ENCODE data around the gene QARS1.

The QARS1 gene

DNA sequence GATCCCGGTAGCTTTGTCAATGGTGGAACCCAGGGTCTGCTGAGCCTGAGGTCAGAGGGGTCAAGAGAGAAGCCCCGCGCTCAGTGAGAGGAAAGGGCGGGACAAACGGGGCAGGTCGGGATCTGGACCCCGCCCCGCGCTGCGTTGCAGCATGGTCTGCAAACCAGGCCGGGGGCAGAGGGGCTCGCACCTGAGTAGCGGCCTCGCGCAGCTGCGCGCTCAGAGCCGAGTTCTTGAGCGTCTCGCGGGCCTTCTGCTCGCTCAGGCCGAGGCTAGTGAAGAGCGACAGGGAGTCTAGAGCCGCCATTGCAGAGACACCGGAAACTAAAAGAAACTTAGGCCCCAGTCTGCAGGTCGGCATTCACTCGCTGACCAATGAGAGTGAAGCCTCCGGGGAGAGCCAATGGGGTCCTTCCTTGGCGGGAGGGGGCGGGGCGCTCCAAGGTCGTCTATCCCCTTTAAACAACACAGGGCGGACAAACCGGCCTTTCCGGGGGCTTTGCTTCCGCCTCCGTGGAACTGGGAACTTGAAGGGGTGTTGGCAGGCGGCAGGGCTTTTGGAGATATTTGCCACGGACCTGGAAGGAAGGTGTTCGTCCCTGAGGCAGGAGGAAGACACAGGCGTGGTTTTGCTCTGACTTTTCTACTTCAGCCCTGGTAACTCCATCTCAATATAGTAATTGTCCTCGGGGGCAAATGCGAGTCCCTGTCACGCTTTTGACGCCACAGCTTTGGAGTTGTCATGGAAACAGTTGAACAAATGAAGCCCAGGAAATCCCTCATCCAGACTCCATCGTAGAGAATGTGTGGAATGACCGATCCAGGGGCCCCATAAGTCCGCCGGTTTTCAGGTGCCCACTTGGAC, at the start of gene QARS1:
TSS of gene QARS1 (minus strand) at position 331 of the 865 bp plus-strand sequence. CDS start at position 307, 24 bp downstream.
- Histone ChIP-seq H3K27me3 (ENCODE audit: insufficient read depth, insufficient read length) (no peaks in the 10 kb centered on the region), H3K36me3 (ENCODE audit: insufficient read depth, insufficient read length, low read length) (peaks cover 80% of the 10 kb centered on the region), H3K4me1 (ENCODE audit: insufficient read depth, insufficient read length) (peaks cover 2% of the 10 kb centered on the region), H3K9me3 (ENCODE audit: insufficient read depth, low read length) (no peaks in the 10 kb centered on the region), H3K4me3 (ENCODE audit: insufficient read length, low read depth) (peak within 1 kb of the TSS; percentile 97), H3K9ac (ENCODE audit: insufficient read length, low read depth) (peak within 1 kb of the TSS; percentile 97)
- peak; percentile 88 for DNase-seq (ENCODE audit: low read depth, low spot score)
- TF ChIP-seq YY1 (IDR thresholded peaks at IDR 0.05; ENCODE audit: insufficient read depth, insufficient read length) (peak; percentile 61), ZNF274 (IDR thresholded peaks at IDR 0.05; ENCODE audit: low read depth, low read length) (no peak), SUZ12 (IDR thresholded peaks at IDR 0.05; ENCODE audit: extremely low read depth, insufficient read depth, insufficient read length) (no peak)

DNA sequence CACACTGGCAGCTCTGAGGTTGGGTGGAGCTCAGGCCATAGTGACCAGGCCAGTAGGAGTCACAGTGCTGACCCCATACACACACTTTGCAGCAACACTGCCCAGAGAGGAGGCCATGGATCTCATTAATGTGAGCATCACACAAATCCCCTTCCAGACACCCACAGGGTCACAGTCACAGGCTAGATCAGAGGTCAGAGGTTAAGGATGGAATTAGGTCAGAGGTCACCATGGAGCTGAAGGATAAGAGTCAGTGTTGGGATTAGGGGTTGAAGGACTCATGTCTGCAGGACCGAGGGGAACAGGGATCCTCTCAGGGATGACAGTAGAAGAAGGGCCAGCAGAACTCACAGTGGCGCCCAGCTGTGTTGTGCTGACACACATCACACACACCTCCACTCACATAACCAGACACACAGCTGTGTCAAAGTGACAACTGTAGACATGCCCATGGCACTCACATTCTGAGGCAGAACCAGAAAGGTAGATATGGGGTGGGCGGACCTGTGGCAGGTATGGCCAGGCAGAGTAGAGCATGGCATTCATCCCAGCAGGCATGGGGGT, 48.9 kb upstream of the QARS1 start:
- no peak for DNase-seq (ENCODE audit: low read depth, low spot score)
- Histone ChIP-seq H3K36me3 (ENCODE audit: insufficient read depth, insufficient read length, low read length) (no peaks in the 10 kb centered on the region), H3K4me3 (ENCODE audit: insufficient read length, low read depth) (no peak overlapping the region), H3K4me1 (ENCODE audit: insufficient read depth, insufficient read length) (peaks cover 2% of the 10 kb centered on the region), H3K9me3 (ENCODE audit: insufficient read depth, low read length) (no peaks in the 10 kb centered on the region), H3K27me3 (ENCODE audit: insufficient read depth, insufficient read length) (peaks cover 5% of the 10 kb centered on the region), H3K9ac (ENCODE audit: insufficient read length, low read depth) (no peak overlapping the region)
- no peak for TF ChIP-seq SUZ12 (IDR thresholded peaks at IDR 0.05; ENCODE audit: extremely low read depth, insufficient read depth, insufficient read length)
- no peak for TF ChIP-seq ZNF274 (IDR thresholded peaks at IDR 0.05; ENCODE audit: low read depth, low read length)
- TF ChIP-seq YY1 (IDR thresholded peaks at IDR 0.05; ENCODE audit: insufficient read depth, insufficient read length): no peak

DNA sequence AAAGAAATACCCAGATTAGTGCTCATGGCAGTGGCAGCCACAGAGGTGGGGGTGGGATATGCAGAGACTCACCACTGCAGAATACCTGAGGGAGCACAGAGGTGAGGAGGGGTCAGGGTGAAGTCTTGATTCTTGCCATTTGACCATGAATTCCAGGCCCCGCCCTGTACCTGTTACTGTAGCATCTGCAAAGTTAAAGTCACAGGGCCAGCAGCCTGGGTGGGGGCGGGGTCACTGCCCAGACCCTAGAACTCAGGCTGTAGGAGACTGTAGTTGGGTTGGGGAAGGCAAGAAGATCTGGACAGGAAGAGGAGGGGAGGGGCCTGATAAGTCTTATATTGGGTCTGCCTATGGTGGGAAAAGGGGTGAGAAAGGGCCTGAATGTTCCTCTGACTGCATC, 47.1 kb upstream of the QARS1 start:
- Histone ChIP-seq H3K9ac (ENCODE audit: insufficient read length, low read depth) (no peak overlapping the region), H3K36me3 (ENCODE audit: insufficient read depth, insufficient read length, low read length) (no peaks in the 10 kb centered on the region), H3K4me1 (ENCODE audit: insufficient read depth, insufficient read length) (peaks cover 2% of the 10 kb centered on the region), H3K27me3 (ENCODE audit: insufficient read depth, insufficient read length) (peaks cover 5% of the 10 kb centered on the region), H3K4me3 (ENCODE audit: insufficient read length, low read depth) (no peak overlapping the region), H3K9me3 (ENCODE audit: insufficient read depth, low read length) (no peaks in the 10 kb centered on the region)
- no peak for DNase-seq (ENCODE audit: low read depth, low spot score)
- TF ChIP-seq SUZ12 (IDR thresholded peaks at IDR 0.05; ENCODE audit: extremely low read depth, insufficient read depth, insufficient read length): no peak
- no peak for TF ChIP-seq YY1 (IDR thresholded peaks at IDR 0.05; ENCODE audit: insufficient read depth, insufficient read length)
- TF ChIP-seq ZNF274 (IDR thresholded peaks at IDR 0.05; ENCODE audit: low read depth, low read length): no peak

DNA sequence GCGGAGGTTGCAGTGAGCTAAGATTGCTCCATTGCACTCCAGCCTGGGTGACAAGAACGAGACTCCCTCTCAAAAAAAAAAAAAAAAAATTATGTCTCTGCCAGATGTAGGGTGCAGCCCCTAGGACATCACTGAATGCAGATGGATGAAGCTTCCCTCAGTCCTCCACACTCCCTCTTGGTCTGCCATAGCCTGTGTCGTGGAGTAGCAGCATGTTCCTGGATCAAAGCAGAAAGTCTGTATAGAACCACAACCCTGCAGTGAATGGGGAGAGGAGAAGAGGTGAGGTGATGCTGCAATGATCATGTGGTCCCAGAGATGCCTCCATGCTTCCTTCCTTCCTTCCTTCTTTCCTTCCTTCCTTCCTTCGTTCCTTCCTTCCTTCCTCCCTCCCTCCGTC, 43.6 kb upstream of the QARS1 start:
- DNase-seq (ENCODE audit: low read depth, low spot score): no peak
- Histone ChIP-seq H3K9ac (ENCODE audit: insufficient read length, low read depth) (no peak overlapping the region), H3K4me1 (ENCODE audit: insufficient read depth, insufficient read length) (peaks cover 2% of the 10 kb centered on the region), H3K27me3 (ENCODE audit: insufficient read depth, insufficient read length) (peaks cover 5% of the 10 kb centered on the region), H3K4me3 (ENCODE audit: insufficient read length, low read depth) (no peak overlapping the region), H3K36me3 (ENCODE audit: insufficient read depth, insufficient read length, low read length) (no peaks in the 10 kb centered on the region), H3K9me3 (ENCODE audit: insufficient read depth, low read length) (peaks cover 5% of the 10 kb centered on the region; the same call in 1 of the 2 replicates)
- TF ChIP-seq SUZ12 (IDR thresholded peaks at IDR 0.05; ENCODE audit: extremely low read depth, insufficient read depth, insufficient read length) (no peak), YY1 (IDR thresholded peaks at IDR 0.05; ENCODE audit: insufficient read depth, insufficient read length) (no peak), ZNF274 (IDR thresholded peaks at IDR 0.05; ENCODE audit: low read depth, low read length) (no peak)

DNA sequence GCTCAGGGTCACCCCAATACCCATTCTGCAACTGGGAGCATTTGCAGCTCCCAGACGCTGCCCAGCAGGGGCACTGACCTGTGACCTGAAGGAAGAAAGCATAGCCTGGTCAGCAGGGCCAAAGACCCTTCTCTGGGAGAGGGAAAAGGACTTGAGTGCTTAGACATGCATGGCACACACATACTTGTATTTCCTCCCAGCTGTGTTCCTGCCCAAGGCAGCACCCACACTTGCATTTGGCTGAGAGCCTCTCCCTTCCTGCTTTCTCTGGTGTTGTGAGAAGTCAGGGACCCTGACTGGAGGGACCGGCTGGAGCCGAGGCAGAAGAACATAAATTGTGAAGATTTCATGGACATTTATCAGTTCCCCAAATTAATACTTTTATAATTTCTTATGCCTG, 35.5 kb upstream of the QARS1 start:
- Histone ChIP-seq H3K9ac (ENCODE audit: insufficient read length, low read depth) (no peak overlapping the region), H3K4me3 (ENCODE audit: insufficient read length, low read depth) (no peak overlapping the region), H3K27me3 (ENCODE audit: insufficient read depth, insufficient read length) (peaks cover 3% of the 10 kb centered on the region), H3K4me1 (ENCODE audit: insufficient read depth, insufficient read length) (no peaks in the 10 kb centered on the region), H3K9me3 (ENCODE audit: insufficient read depth, low read length) (peaks cover 28% of the 10 kb centered on the region; the same call in 1 of the 2 replicates), H3K36me3 (ENCODE audit: insufficient read depth, insufficient read length, low read length) (no peaks in the 10 kb centered on the region)
- no peak for DNase-seq (ENCODE audit: low read depth, low spot score)
- TF ChIP-seq SUZ12 (IDR thresholded peaks at IDR 0.05; ENCODE audit: extremely low read depth, insufficient read depth, insufficient read length): no peak
- no peak for TF ChIP-seq ZNF274 (IDR thresholded peaks at IDR 0.05; ENCODE audit: low read depth, low read length)
- no peak for TF ChIP-seq YY1 (IDR thresholded peaks at IDR 0.05; ENCODE audit: insufficient read depth, insufficient read length)

DNA sequence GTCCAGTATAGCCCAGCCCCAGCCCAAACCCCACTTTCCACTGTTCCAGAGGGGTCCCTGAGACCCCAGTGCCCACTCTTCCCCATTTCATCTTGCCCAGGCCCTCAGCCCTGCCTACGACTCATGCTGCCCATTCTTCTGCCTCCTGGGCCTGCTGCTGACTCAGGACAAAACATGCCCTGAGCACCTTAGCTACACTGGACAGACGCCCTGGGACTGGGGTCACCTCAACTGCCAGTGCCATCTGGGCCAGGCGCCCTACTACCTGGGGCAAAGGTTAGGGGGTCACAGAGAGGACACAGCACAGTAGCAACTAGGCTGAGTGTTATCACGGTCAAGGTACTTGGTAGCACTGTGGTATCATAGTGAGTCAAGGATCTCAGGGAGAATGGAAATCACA, 30.9 kb upstream of the QARS1 start:
- TF ChIP-seq SUZ12 (IDR thresholded peaks at IDR 0.05; ENCODE audit: extremely low read depth, insufficient read depth, insufficient read length) (no peak), ZNF274 (IDR thresholded peaks at IDR 0.05; ENCODE audit: low read depth, low read length) (no peak), YY1 (IDR thresholded peaks at IDR 0.05; ENCODE audit: insufficient read depth, insufficient read length) (no peak)
- DNase-seq (ENCODE audit: low read depth, low spot score): no peak
- peaks cover 17% of the 10 kb centered on the region for H3K36me3 ChIP-seq (ENCODE audit: insufficient read depth, insufficient read length, low read length)
- H3K4me1 ChIP-seq (ENCODE audit: insufficient read depth, insufficient read length): peaks cover 19% of the 10 kb centered on the region
- H3K9ac ChIP-seq (ENCODE audit: insufficient read length, low read depth): no peak overlapping the region
- H3K4me3 ChIP-seq (ENCODE audit: insufficient read length, low read depth): no peak overlapping the region
- H3K27me3 ChIP-seq (ENCODE audit: insufficient read depth, insufficient read length): peaks cover 3% of the 10 kb centered on the region
- H3K9me3 ChIP-seq (ENCODE audit: insufficient read depth, low read length): peaks cover 3% of the 10 kb centered on the region; the same call in 1 of the 2 replicates
